Activated CD8-positive, alpha-beta memory T cell treated with anti-CD3 and anti-CD28 coated beads for 24 hours (primary cell): Measurements from ENCODE around the gene CTTNBP2.
"Not testable (repeated sequence)": the region's sequence is repeated elsewhere in the genome, so short reads cannot be mapped to it uniquely, and the experiment has no call there.

Experiments
- DNase-seq: peaks from one replicate; pipeline ENCODE4 v3.0.0-alpha.2; 2020

Gene CTTNBP2

GRCh38 chr7:117737926-117738325 lies 135.3 kb downstream of the CTTNBP2 start:
- DNase-seq = no peak

- no peak for DNase-seq
Measured at GRCh38 chr7:117731455-117731854, 141.8 kb downstream of the CTTNBP2 start.

GRCh38 chr7:117730390-117730789 lies 142.9 kb downstream of the CTTNBP2 start:
- DNase-seq = no peak

GRCh38 chr7:117728890-117729624 lies 144.2 kb downstream of the CTTNBP2 start:
- DNase-seq = no peak

GRCh38 chr7:117724898-117725297 lies 148.3 kb downstream of the CTTNBP2 start:
- no peak for DNase-seq

- DNase-seq = no peak
Measured at GRCh38 chr7:117719377-117719776, 153.9 kb downstream of the CTTNBP2 start.

GRCh38 chr7:117718116-117718835 lies 155.0 kb downstream of the CTTNBP2 start:
- DNase-seq = no peak

- no peak for DNase-seq
Measured at GRCh38 chr7:117717357-117717756, 155.9 kb downstream of the CTTNBP2 start.

GRCh38 chr7:117716707-117717299 lies 156.4 kb downstream of the CTTNBP2 start:
- DNase-seq = no peak

- DNase-seq = no peak
Measured at GRCh38 chr7:117715784-117716445, 157.3 kb downstream of the CTTNBP2 start.

- DNase-seq = no peak
Measured at GRCh38 chr7:117711556-117711955, 161.7 kb downstream of the CTTNBP2 start.

GRCh38 chr7:117708173-117708572 lies 165.1 kb downstream of the CTTNBP2 start:
- DNase-seq = not testable (repeated sequence)

- DNase-seq = no peak
Measured at GRCh38 chr7:117707080-117707479, 166.2 kb downstream of the CTTNBP2 start.

- no peak for DNase-seq
Measured at GRCh38 chr7:117706210-117706609, 167.0 kb downstream of the CTTNBP2 start.

- no peak for DNase-seq
Measured at GRCh38 chr7:117705630-117706029, 167.6 kb downstream of the CTTNBP2 start.

- no peak for DNase-seq
Measured at GRCh38 chr7:117704063-117704462, 169.2 kb downstream of the CTTNBP2 start.

- no peak for DNase-seq
Measured at GRCh38 chr7:117698018-117698417, 175.2 kb downstream of the CTTNBP2 start.

GRCh38 chr7:117692338-117692737 lies 180.9 kb downstream of the CTTNBP2 start:
- DNase-seq = no peak

- DNase-seq = no peak
Measured at GRCh38 chr7:117690147-117690546, 183.1 kb downstream of the CTTNBP2 start.

- DNase-seq = no peak
Measured at GRCh38 chr7:117689406-117689805, 183.8 kb downstream of the CTTNBP2 start.

- no peak for DNase-seq
Measured at GRCh38 chr7:117688126-117688525, 185.1 kb downstream of the CTTNBP2 start.

GRCh38 chr7:117686311-117686935 lies 186.8 kb downstream of the CTTNBP2 start:
- no peak for DNase-seq

GRCh38 chr7:117685795-117686194 lies 187.4 kb downstream of the CTTNBP2 start:
- no peak for DNase-seq
